Measurements from ENCODE around the gene CNTROB.
A peak's percentile ranks its signal among the peaks of the same experiment; 100 is the strongest.

The CNTROB gene

DNA sequence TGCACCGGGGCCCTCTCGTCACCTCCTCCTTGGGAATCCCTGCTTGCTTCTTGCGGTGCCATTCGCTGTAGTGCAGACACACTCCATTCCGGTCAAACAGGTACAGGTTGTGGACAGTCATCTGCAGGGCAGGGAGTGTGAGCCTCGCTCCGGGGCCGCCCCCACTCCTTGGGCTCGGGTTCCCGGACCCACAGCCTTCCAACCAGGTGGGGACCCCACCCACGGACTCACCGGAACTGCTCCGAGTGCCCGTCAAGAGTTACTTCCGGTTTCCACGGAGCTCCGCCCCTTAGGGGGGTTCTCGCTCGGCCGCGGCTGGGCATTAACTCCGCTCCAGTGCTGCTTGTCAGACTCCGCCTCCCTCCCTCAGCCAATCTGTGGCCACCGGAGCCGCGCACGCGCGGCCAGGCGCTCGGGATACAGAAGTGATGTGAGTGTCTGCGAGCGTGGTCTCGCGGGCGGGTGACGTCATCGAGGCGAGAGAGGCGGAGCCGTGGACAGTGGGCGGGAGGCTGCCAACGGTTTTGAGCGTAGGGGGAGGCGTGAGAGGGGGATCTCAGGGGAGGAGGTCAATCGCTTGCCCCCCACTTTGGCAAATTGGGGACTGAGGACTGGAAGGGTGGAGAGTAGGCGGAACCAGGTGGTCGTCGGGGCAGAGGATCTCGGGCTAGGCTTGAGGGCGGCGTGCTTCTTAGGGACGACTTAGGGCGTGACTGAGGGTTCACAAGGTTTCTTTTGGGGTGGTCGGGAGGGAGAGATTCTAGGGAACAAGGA is at the start of gene CNTROB, which contains the start of gene TRAPPC1:
Gene CNTROB, plus strand, starts transcription at position 498 of the 774 bp plus-strand sequence. CDS start 874 bp downstream, outside the sequence.
Gene TRAPPC1, minus strand, starts transcription at position 238 of the 774 bp plus-strand sequence. Its CDS starts 117 bp downstream, at position 121.
- DNase-seq = peak; percentile 99

DNA sequence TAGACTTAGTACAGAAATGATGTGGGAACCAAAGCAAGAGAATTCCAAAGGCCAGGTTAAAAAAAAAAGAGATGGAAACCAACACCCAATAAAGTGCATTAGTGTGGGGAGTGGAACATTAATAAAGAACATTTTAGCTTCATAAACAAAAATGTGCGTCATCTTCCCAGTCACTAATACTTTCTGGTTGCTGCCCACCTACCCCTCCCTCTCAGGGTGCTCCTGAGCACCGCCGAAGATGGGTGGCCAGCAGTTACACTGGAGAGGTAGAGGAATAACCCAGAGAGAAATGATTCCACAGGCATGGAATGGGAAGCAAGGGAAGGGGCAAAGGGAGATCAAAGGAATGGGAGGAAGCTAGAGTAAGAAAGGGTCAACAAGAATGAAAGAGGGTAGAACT is 49.4 kb upstream of the CNTROB start:
- no peak for DNase-seq

DNA sequence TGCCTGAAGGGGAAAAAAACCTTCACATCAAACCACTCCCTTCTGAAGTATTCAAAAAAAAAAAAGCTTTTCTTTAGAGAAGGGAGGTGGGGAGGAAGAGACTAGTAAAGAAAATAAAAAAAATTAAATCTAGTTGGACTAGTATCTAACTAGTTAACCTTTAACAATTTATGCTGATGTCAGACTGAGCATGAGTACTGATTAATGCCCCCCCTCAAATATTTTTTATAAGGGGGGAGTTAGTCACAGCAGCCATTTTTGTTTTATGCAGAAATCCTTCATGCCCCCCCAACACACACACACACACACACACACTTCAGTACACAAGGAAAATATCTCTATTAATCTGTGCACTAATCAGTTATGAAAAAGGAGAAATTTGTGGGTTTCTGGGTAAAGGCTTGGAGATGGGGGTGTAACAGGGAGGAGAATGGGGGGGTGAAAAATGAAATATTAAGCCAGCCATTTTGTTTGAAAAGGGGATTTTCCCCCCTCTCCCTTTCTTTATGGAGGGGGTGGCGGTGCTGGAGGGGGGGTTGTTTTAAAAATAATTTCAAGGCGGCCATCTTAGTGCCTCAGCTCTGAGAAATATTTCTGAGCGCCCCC is 48.1 kb upstream of the CNTROB start:
- DNase-seq = peak; percentile 18

DNA sequence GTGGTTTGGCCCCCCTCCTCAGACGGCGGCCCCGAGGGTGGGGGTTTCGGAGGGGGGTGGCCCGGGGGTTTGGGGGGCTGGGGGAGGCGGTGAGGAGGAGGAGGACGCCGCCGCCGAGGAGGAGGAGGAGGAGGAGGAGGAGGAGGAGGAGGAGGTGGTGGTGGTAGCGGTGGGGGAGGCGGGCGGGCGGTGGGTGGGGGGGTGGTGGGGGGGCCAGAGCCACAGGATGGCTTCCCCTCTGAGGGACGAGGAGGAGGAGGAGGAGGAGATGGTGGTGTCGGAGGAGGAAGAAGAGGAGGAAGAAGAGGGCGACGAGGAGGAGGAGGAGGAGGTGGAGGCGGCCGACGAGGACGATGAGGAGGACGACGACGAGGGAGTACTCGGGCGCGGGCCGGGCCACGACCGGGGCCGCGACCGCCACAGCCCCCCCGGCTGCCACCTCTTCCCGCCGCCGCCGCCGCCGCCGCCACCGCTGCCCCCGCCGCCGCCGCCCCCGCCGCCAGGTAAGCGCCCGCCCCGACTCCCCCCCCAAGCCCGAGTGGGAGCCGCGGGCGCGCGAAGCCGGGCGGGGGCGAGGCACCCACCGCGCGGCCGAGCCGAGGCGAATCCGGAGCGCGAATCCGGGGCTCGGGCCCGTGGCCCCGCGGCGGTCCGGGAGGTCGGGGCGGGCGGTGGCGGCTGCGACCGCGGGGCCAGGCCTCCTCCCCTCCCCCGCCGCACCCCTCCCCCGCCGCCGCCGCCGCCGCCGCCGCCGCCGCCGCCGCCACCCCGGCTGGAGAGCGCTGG is 47.2 kb upstream of the CNTROB start:
- peak; percentile 15 for DNase-seq

- peak; percentile 67 for DNase-seq
These were observed 46.4 kb upstream of the CNTROB start for GRCh38 chr17:7885367-7886226.

DNA sequence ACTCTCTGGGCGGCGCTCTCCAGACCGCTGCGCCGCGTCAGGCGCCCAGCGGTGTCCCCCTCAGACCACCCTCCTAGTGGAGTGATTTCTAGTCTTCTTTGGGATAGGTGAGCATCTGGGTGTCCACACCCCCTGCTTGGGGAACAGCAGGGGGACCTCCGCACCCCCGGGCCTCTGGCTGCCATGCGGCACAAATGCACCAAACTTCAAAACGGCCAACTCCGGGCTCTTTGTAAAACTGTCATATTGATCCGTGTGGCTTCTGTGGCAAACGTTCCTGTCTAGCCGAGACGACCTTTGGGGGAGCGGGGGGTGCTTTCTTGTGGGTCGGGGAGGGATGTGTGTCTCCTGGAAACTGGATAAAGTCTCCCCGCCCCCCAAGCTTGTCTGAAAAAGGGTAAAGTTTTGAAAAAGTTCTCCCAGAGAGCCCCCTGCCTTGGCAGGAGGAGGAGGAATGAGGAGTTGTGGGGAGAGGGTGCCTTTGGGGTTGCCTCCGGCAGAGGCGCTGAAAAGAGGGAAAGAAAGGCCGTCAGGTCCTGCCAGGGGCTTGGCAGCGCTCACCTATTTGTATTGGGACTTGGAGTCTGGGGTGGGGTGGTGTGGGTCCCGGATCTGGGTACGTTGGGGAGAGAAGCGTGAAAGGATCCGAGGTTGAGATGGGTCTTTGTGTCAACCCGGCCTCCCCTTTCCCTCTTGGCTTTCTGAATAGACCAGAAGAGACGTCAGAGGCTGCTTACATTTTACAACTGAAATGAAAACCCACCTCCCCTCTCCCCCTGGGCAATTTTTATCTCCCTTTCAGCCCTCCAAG is 45.6 kb upstream of the CNTROB start:
- DNase-seq = peak; percentile 52

- no peak for DNase-seq
These were observed 44.9 kb upstream of the CNTROB start for GRCh38 chr17:7887038-7887481.

DNA sequence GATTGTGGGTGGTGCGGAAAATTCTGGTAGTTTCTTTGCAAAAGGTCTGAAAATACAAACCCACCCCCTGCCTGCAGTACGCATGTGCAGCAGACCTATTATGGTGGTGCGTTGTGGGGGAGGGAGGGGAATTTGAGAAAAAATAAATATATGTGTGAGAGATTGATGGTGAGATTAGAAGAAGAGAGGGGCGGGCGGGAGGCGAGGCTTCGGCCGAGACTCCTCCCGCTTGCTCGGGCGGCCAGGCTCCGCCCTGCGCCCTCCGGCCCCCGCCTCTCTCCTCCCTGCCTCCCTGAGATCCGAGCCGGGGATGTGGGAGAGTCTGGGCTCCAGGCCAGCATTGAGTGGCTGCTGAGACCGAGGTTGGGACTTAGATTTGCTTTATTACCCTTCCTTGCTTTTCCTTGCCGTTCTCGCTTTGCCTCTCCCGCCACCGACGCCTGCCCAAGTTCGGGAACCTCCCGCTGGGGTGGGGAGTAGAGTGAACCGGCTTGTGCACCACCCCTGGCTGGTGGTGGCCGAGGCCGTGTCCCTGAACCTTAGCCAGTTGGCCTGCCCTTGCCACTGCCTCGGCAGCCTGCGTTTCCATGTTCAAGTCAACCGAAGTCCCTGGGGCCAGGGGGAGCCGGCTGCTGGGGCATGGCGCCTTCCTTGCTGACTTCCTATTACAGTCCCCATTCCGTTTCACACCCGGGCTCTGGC is 44.4 kb upstream of the CNTROB start:
- peak; percentile 95 for DNase-seq

DNA sequence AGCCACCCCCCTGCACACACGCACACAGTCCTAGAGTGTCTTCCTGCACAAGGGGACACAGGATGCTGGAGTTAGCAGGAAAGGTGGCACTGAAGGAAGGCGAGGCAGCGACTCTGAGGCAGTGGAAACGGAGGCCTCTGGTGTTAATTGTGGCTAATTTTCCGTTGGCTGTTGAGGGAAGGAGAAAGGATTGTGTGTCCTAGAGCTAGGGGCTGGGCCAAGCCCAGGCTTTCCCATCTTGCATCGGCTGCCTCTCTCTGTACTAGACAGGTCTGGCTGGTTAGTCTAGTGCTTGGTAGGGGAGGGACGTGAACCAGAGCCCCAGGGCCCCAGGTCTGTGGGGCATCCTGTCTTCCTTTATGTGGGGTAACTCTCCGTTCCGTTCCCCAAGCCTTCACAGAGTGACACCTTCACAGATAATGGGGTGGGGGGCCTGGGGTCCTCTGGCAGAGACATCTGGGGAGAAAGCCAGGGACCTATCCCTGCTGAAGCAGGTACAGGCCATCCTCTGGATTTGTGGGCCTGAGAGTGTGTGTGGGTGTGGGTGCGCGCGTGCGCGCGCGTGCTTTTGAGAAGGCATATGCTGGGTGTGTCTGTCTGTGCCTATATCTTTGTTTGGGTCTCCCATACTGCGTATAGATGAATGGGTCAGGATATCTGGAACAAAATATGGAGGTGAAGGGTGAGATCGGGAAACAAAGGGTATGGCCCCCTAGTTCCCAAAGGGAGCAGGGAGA is 43.7 kb upstream of the CNTROB start, which contains the start of gene CHD3:
Gene CHD3, plus strand, starts transcription at position 606 of the 737 bp plus-strand sequence. CDS start 212 bp downstream, outside the sequence.
- DNase-seq = peak; percentile 46

- peak; percentile 93 for DNase-seq
These were observed 42.6 kb upstream of the CNTROB start for GRCh38 chr17:7889166-7889955.

DNA sequence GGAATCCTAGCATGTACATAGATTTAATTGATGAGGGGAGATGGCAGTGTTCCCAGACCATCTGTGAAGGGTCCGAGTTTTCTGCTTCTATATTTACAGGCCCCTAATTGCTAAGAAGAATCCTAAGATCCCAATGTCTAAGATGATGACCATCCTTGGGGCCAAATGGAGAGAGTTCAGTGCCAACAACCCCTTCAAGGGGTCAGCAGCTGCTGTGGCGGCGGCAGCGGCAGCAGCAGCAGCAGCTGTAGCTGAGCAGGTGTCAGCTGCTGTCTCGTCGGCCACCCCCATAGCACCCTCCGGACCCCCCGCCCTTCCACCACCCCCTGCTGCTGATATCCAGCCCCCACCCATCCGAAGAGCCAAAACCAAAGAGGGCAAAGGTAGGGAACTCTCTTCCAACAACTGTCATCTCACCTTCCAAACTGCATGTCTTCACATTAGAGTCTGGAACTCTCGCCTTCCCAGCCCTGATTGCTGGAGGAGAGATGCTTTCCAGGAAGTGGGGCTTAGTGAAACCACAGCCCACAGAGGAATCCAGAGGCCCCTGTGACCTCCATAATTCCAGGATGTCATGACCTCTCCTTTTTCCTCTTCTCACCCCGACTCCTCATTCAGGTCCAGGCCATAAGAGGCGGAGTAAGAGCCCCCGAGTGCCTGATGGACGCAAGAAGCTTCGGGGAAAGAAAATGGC is 38.7 kb upstream of the CNTROB start:
- DNase-seq = no peak

- no peak for DNase-seq
These were observed 37.8 kb upstream of the CNTROB start for GRCh38 chr17:7894226-7894625.

DNA sequence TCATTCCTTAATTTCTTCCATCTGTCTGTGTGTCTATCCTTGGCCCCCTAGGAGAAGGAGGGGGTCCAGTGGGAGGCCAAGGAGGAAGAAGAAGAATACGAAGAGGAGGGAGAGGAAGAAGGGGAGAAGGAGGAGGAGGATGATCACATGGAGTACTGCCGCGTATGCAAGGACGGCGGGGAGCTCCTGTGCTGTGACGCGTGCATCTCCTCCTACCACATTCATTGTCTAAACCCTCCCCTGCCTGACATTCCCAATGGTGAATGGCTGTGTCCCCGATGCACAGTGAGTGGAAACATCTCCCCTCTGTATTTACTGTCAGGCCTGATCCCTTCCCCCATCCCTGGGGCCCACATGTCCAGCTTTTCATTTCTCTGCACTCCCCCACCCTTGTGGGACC is 37.1 kb upstream of the CNTROB start:
- DNase-seq = no peak

DNA sequence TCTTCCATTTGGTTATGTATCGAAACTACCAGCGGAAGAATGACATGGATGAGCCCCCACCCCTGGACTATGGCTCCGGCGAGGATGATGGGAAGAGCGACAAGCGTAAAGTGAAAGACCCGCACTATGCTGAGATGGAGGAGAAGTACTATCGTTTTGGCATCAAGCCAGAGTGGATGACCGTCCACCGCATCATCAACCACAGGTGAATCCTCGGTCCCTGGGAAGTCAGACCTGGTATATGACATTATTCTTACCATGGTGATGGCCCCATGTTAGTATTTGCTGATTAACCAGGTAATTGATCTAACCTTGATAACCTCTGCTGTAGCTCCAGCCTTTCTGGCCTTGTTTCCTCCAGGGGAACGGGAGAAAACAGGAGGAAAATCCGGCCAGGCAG is 34.9 kb upstream of the CNTROB start:
- no peak for DNase-seq

DNA sequence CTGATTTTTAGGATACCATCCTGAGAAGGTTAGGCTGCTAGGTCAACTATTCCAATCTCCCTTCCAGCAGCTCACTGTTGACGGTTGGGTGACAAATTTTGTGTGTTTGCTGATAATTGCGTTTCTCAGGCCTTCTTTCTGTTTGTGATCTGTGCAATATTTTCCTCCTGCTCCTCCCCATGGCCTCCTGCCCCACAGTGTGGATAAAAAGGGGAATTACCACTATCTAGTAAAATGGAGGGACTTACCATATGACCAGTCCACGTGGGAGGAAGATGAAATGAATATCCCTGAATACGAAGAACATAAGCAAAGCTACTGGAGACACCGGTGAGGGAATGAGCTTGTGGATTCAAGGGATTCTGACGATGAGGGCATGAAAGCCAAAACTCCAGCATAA is 34.2 kb upstream of the CNTROB start:
- peak; percentile 8 for DNase-seq

DNA sequence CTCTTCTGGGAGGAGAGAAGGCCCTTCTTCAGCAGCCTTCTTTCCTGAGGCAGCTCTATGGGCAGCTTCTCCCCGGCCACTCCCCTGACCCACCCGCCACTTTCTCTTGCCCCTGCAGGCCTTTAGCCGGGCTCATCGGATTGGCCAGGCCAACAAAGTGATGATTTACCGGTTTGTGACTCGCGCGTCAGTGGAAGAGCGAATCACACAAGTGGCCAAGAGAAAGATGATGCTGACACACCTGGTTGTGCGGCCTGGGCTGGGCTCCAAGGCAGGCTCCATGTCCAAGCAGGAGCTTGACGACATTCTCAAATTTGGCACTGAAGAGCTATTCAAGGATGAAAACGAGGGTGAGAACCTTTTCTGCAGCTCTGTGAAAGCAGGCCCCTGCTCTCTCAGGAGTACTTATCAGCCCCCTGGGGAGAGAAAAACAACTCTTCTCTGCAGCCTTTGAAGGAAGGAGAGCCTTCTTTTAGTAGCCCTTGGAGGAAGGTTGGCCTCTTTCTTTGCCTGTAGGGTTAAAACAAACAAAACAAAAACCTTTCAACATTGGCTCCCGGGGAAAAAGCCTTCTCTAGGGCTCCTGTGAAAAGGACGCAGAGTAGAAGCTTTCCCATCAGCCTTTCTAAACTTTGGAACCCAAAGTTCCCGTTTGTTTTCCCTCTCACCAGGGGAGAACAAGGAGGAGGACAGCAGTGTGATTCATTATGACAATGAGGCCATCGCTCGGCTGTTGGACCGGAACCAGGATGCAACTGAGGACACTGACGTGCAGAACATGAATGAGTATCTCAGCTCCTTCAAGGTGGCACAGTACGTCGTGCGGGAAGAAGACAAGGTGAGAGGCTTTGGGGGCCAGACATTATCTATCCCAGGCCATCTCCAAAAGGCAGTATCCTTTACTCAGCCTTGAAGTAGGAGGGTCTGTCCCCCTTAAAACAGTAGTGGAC is 28.6 kb upstream of the CNTROB start:
- DNase-seq = no peak

DNA sequence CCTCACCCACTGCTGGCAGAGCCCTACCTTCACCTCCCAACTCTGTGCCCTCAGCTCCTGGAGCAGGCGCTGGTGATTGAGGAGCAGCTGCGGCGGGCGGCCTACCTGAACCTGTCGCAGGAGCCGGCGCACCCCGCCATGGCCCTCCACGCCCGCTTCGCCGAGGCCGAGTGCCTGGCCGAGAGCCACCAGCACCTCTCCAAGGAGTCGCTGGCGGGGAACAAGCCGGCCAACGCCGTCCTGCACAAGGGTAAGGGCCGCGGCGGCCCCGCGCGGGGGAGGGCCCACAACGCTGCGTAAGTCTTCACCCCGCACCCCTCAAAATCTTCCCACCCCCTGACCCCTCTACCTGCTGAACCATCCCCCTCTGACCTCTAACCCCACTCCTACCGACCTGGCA is 22.9 kb upstream of the CNTROB start:
- DNase-seq = no peak

Measured in NCI-H146 (cell line).